Ascending aorta (tissue), 2 donors: ENCODE results near the gene FPGS. TPM values are rescaled to one million over a fixed set of nuclear protein-coding genes. Genes with fewer than 3 reads are reported as not detected.

ENCODE experiments used
- DNase-seq, 2 donors: peaks; one replicate each; pipeline ENCODE4 v3.0.0-alpha.2; 2019; ENCODE audit warnings: low spot score in 2 of 2
- H3K27ac ChIP-seq, 2 donors: fragments of 200-600 bp; sonication (generic); one replicate each; pipeline ENCODE4 v1.5.1; 2016 to 2017; ENCODE audit warnings: mild to moderate bottlenecking in 1 of 2
- H3K27me3 ChIP-seq: fragments of 200-600 bp; sonication (generic); one replicate; pipeline ENCODE4 v1.5.1; 2017
- H3K36me3 ChIP-seq, 2 donors: fragments of 200-600 bp; sonication (generic); one replicate each; pipeline ENCODE4 v1.5.1; 2016
- H3K4me1 ChIP-seq, 2 donors: fragments of 200-600 bp; sonication (generic); one replicate each; pipeline ENCODE4 v1.5.1; 2016 to 2017; ENCODE audit warnings: mild to moderate bottlenecking in 1 of 2
- H3K4me3 ChIP-seq, 2 donors: fragments of 200-600 bp; sonication (generic); one replicate each; pipeline ENCODE4 v1.5.1; 2016 to 2017; ENCODE audit warnings: mild to moderate bottlenecking in 1 of 2
- H3K9me3 ChIP-seq, 2 donors: fragments of 200-600 bp; sonication (generic); one replicate each; pipeline ENCODE4 v1.5.1; 2016
- CTCF ChIP-seq, 3 experiments: fragments of 200-600 bp in 2 of 3; fragments of 450-650 bp in 1 of 3; sonication (generic) in 2 of 3; IDR thresholded peaks; one replicate each; pipeline ENCODE4 v1.5.1; 2016 to 2019; ENCODE audit warnings: antibody characterized with exemption in 3 of 3, mild to moderate bottlenecking in 1 of 3, moderate library complexity in 1 of 3
- intact Hi-C: fragments of 100-400 bp; cut with DNase I; formaldehyde crosslinking; loops from one replicate; pipeline ENCODE4 v1.15.1; 2023
- total RNA-seq: library from RNA; depleted of rRNA; stranded (reverse); fragments of >200 nt; gene quantifications from one replicate; pipeline ENCODE4 v1.1.0, GENCODE V29; 2016

The FPGS gene
- total RNA-seq, 1 donor from 2014 or later, result 286 TPM

- no peak for TF ChIP-seq CTCF (IDR thresholded peaks at IDR 0.05)
- Histone ChIP-seq H3K27ac (peak overlapping the region; percentile 96 to 97), H3K4me3 (peak overlapping the region; percentile 50 to 77), H3K9me3 (peaks cover 6 to 10% of the 10 kb centered on the region in 2 donors), H3K4me1 (peaks cover 5 to 36% of the 10 kb centered on the region in 2 donors), H3K36me3 (peaks cover 6 to 28% of the 10 kb centered on the region in 2 donors), H3K27me3 (no peaks in the 10 kb centered on the region)
- intact Hi-C loops, result no loop called here
- no peak for DNase-seq
Measured at GRCh38 chr9:127852829-127853228, 50.1 kb downstream of the FPGS start.

GRCh38 chr9:127853312-127854183 lies 50.9 kb downstream of the FPGS start:
- H3K27ac ChIP-seq, result peak overlapping the region; percentile 96 to 97
- no peak for DNase-seq
- H3K4me3 ChIP-seq, result peak overlapping the region; percentile 50 to 77
- no peak for TF ChIP-seq CTCF (IDR thresholded peaks at IDR 0.05)
- H3K4me1 ChIP-seq, result peaks cover 8 to 41% of the 10 kb centered on the region in 2 donors
- peaks cover 6 to 10% of the 10 kb centered on the region in 2 donors for H3K9me3 ChIP-seq
- intact Hi-C loops, result no loop called here
- peaks cover 6 to 21% of the 10 kb centered on the region in 2 donors for H3K36me3 ChIP-seq
- no peaks in the 10 kb centered on the region for H3K27me3 ChIP-seq

DNA sequence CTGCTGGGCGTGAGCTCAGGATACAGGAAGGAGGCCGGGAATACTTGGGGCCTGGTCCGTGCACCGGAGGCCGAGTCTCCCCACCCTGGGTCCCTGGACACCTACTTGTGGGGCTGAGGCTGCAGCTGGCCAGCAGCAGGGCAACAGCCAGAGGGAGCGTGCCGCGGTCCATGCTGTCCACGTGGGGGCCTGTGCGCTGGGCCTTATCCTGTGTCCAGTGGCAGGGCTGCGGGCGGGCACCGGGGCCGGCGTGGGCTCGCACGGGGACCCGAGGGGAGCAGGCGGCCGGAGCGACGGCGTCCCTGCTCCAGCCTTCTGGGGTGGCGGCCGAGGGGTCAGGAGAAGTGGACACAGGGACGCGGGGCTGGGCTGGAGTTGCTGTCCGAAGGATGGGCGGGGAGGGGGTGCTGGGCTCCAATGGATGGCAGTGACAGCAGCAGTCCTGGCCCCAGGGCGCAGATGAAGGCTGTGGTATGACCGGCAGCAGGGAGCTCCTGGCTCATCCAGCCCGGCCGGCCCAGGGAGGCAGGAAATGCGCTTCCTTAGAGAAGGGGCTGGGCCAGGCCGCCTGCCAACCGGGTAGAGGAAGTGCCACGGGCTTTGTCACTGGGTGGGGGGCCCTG lies 51.6 kb downstream of the FPGS start, which contains the start of gene ENG:
TSS of gene ENG (minus strand) at position 475 of the 623 bp plus-strand sequence. CDS start at position 172, 303 bp downstream.
- H3K9me3 ChIP-seq, result peaks cover 3 to 4% of the 10 kb centered on the region in 2 donors
- H3K4me3 ChIP-seq, result peak within 1 kb of the TSS; percentile 50 to 77
- H3K4me1 ChIP-seq, result peaks cover 15 to 49% of the 10 kb centered on the region in 2 donors
- DNase-seq, result peak in 1 of 2 donors; percentile 88
- H3K27me3 ChIP-seq, result no peaks in the 10 kb centered on the region
- H3K27ac ChIP-seq, result peak within 1 kb of the TSS; percentile 96 to 97
- intact Hi-C loops, result no loop called here
- H3K36me3 ChIP-seq, result peaks cover 4 to 14% of the 10 kb centered on the region in 2 donors
- TF ChIP-seq CTCF (IDR thresholded peaks at IDR 0.05), result peak in 2 of 3 experiments; percentile 22

DNA sequence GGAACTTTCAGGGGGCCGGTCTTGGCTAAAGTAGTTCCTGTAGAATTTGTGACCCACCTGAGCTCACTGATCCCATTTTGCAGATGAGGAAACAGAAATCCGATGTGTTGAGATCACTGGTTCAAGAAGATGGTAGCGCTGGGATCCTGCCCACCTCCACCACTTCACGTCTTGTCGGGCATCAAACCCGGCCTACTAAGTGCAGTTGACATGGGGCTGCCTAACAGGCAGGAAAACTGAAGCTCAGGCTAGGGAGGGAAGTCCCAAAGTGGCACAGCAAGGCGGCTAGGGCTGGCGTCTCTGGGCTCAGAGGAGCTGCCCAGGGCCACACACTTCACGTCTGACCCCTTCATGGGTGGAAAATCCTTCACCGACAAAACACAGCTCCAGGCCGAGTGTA lies 52.3 kb downstream of the FPGS start:
- TF ChIP-seq CTCF (IDR thresholded peaks at IDR 0.05), result no peak
- intact Hi-C loops, result no loop called here
- Histone ChIP-seq H3K4me3 (peak overlapping the region; percentile 50 to 77), H3K27ac (peak overlapping the region; percentile 96 to 97), H3K27me3 (no peaks in the 10 kb centered on the region), H3K9me3 (no peaks in the 10 kb centered on the region), H3K4me1 (peaks cover 18 to 54% of the 10 kb centered on the region in 2 donors), H3K36me3 (peaks cover 0 to 8% of the 10 kb centered on the region in 2 donors)
- no peak for DNase-seq

DNA sequence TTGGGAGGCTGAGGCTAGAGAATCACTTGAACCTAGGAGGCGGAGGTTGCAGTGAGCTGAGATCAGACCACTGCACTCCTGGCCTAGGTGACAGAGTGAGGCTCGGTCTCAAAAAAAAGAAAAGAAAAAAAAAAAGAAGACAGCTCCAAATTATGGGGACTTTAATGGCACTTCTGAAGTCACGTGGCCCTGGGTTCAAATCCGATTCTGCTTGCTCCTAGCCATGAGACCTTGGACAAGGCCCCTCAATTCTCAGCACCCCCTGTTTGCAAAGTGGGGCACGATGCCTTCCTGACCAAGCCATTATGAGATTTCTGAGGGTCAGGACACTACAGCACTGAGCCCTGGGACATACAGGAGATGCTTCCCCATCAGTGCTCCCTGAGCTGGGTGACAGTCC lies 52.8 kb downstream of the FPGS start:
- Histone ChIP-seq H3K4me3 (no peak overlapping the region), H3K9me3 (no peaks in the 10 kb centered on the region), H3K27ac (peak overlapping the region; percentile 96 to 97), H3K27me3 (no peaks in the 10 kb centered on the region), H3K4me1 (peaks cover 18 to 58% of the 10 kb centered on the region in 2 donors), H3K36me3 (peaks cover 0 to 2% of the 10 kb centered on the region in 2 donors)
- DNase-seq, result no peak
- intact Hi-C loops, result no loop called here
- no peak for TF ChIP-seq CTCF (IDR thresholded peaks at IDR 0.05)
